GM18519 (cell line): ENCODE measurements around the gene POLR3H.

Experiments
- ATAC-seq: cut with Tn5 transposase; IDR thresholded peaks from one replicate; pipeline ENCODE4 v1.9.1; 2021; ENCODE audit warnings: mild to moderate bottlenecking, moderate library complexity; ENCODE audit not compliant: unreplicated experiment, low FRiP score

POLR3H gene

DNA sequence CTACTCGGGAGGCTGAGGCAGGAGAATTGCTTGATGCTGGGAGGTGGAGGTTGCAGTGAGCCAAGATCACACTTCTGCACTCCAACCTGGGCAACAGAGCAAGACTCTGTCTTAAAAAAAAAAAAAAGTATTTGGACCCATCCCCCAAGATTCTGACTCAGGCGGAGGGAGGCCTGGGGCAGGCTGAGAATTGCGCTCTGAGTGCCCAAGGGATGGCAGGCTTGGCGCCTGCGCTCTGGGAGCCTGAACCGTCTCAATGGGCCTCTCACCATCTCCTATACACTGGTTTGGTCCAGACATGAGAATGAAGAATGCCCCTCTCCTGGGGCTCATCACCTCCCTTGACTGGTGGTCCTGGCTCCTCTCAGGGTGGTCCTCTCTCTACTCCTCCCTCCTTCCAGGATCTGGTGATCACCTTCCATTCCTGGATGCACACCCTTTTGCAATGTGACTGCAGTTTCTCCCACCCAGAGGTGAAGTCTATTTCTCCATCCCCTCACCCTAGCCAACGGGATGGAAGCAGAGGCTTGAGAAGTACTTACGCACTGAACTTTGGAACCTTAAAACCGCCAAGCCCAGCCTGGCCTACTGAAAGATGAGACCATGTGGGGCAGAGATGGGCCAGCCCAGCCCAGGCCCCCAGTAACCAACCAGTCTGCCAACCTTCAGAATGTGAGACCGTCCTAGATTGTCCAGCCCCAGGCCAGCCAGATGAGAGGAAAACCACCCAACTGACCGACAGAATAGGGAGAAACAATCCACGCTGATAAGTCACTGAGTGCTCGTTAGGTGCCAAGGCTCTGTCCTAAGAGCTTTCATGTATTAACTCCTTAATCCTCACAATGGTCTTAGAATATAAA, 4.9 kb downstream of the POLR3H start:
- ATAC-seq: no peak

DNA sequence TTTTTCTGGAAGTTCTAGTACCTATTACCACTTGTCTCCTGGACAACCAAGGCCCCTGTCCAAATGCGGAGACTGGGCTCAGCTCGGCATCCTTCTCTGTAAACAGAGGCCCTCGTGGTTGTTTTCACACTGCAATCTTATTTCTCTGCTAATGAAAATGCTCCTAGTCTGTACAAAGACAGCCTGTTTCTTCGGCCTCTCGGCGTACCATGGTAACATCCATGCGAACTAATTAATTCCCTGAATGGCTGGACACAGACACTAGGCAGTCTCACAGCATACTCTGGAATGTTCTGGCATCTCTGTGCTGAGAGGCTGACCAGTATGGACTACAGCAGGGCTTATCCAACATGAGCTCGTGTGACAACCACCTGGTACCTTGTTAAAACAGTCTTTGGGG, 5.7 kb downstream of the POLR3H start:
- no peak for ATAC-seq

DNA sequence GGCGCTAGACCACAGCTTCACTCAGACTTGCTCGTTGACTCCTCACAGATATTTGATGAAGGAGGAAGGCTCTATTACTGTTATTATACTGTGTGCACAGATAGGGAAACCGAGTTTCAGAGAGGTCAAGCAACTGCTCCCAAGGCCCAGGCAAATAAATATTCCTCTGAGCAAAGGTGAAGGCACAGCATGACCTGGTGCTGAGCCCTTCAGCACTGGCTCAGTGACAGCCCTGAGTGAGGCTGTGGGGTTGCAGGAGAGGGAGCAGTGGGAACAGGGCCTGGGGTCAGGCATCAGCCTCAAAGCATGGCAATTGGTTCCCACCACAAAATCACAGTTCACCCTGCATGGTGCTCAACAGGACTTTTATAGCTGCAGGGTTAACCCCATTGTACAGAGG, 7.1 kb downstream of the POLR3H start:
- no peak for ATAC-seq

DNA sequence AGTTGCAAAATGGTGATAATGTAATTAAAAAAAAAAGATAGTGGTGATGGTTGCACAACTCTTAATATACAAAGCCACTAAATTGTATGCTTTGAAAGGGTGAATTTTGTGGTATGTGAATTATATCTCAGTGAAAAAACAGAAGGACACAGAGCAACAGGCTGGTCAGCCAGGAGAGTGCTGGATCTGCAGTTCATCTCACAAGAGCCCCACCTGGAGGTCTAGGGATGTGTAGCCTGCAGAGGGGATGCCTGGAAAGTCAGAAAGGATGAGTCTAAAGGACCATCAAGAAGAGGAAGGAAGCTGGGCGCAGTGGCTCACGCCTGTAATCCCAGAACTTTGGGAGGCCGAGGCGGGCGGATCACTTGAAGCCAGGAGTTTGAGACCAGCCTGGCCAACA, 9.0 kb downstream of the POLR3H start:
- no peak for ATAC-seq

DNA sequence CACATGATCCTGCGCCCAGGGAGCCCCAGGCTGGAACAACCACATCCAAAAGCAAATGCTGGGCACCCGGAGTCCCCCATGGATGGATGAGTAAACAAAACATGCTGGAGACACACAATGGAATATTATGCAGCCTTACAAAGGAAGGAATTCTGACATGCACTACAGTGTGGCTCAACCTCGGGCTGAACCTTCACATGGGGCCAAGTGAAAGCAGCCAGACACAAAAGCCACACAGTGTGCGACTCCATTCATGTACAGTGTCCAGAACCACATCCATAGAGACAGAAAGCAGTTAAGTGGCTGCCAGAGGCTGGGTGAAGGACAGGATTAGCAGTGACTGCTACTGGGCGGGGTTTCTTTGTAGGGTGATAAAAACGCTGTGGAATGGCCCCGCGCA, 10.1 kb downstream of the POLR3H start:
- no peak for ATAC-seq

DNA sequence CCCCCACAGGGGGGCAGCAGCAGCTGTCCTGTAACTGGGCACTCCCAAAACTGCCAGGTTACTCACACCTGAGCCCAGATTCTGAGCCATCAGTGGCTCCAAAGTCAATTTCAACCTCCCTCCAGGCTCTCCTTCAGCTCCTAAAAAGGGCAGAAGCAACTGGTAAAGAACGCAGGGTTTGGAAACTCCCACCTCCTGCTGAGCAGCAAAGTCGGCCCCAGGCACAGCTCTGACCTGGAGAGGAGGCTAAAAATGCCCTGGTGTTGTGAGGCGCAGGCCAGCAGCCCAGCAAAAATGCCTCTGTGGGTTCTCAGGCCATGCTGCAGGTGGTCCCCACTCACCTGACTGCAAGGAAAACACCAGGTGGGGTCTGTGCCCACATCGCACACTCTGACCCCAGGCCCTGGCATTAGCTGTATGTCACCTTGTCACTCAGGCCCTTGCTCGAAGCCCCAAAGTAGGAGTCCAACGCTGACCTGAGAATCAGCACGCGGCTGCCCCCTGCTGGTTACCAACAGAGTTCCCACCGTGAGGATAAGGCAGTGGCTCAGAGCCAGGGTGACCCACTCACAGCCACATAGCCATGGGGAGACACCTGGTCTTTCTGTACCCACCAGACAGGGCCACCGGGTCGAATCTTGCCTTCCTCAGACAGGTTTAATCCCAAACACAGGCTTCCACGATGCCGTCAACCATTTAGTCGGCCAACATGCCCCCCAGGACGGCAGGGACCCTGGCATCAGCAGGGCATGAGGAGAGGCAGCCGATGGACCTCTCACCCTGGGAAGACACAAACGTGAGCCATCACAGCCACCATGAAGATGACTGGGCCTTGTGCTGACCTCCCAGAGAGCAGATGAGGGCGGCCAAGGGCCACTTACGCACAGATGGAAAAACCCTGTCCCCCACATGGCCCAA, 11.1 kb downstream of the POLR3H start:
- ATAC-seq: no peak

DNA sequence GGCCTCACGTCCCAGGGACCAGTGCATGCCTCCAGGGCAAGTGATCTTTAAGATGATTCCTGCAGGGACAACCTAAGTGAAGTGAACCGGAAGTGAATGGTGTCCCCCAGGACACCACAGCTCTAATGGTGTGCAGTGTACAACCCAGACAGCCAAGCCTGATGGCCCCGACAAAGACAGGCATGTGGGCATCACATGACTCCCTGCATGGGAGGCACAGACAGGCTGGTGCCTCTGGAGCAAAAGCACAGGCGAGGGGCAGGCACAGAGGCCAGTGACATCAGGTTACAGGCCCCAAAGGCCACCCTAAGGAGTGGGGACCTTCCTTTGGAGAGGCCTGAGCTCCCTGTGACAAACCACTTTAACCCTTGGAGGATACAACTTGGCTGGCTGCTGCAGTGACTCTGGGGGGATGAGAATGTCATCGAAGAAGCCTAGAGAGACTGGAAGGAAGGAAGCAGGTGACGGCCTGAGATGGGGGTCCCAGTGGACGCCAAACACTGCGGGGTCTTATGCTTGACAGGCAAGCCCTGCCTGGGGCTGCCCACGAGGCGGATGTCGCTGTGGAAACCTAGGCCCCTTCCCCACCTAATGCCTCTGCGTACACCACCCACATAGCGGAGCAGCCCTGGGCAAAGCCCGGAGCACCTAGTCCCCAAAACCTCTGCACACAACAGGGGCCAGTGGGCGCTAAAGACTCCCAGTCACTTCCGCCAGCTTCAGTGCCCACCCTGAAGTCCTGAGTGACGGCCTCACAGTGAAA, 12.4 kb downstream of the POLR3H start:
- no peak for ATAC-seq

DNA sequence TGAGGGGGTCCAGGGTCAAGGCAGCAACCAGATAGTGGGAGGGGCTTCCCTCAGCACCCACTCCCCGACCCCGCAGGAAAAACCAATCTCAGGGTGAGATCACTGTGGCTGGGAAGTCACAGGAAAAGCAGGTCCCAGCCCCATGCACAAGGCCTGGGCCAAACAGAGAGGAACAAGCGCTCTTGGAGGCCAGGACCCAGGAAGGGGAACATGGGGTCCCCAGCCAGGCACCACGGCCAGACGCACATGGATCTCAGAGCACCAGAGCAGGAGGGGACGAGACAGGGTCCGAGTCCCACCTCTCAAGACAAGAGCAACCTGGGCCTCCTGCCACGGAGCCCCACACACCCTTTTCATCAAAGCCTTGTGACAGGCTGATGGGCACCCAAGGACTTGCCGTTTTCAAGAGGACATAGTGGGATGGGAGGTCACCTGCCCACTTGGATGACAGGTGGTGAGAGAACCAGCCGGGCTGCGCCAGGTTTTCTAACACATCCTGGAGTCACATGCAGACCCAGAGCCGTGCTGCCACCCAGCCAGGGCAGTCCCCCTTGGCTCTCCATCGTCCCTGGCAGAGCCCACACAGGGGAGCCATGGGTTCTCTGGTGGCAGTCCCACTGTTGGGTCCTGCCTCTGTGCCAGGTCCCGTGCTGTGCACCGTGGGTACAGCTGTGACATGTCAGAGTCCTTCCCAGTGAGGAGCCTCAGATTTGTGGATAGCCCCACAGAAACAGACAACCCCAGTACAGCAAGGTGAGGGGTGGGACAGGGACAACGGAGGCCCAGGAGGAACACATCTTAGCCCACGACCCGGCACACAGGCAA, 13.2 kb downstream of the POLR3H start:
- ATAC-seq: no peak

DNA sequence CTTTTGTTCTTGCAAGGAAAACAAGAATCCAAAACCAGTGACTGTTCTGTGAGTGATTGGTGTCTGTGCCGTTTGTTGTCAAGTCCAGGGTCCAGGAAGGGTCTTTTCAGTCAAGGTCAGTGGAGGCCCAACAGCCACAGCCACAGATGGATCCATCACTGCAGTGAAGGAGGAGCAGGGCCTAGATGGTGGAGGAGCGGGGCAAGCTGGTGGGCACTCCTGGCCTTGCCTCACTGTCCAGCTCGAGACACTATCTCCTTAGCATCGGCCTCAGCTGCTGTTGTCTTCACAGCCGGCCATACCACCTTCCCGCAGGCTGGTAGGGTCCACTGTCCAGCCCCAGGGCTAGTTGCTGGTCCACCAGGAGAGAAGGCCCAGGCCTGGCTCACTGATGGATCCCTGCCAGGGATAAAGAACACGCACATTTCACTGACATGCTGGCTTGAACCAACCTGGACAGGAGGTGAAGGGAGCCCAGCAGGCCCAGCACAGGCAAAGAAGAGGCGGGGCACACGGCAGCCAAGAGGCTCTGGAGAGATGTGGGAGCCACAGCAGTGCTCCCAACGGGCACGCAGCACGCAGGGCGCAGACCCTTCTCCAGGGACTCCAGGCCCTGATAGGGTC, 15.2 kb downstream of the POLR3H start:
- ATAC-seq: no peak

DNA sequence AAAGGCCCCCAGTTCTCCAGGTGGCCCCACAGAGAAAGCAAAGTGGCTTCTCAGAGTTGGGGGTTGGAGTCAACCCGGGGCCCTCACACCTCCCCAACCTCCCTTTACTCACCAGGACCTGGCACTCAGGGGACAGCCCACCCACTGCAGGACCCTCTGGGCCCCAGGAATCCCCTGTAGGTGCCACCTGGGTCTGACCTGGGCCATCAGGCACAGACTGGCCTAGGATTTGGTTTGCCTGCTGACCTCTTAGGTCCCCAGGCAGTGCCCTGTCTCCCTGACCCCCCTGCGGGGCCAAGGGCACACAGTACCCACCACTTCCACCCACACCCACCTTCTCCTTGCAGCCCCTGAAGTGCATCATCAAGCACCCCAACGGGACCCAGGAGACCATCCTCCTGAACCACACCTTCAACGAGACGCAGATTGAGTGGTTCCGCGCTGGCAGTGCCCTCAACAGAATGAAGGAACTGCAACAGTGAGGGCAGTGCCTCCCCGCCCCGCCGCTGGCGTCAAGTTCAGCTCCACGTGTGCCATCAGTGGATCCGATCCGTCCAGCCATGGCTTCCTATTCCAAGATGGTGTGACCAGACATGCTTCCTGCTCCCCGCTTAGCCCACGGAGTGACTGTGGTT, 16.0 kb downstream of the POLR3H start:
- no peak for ATAC-seq

DNA sequence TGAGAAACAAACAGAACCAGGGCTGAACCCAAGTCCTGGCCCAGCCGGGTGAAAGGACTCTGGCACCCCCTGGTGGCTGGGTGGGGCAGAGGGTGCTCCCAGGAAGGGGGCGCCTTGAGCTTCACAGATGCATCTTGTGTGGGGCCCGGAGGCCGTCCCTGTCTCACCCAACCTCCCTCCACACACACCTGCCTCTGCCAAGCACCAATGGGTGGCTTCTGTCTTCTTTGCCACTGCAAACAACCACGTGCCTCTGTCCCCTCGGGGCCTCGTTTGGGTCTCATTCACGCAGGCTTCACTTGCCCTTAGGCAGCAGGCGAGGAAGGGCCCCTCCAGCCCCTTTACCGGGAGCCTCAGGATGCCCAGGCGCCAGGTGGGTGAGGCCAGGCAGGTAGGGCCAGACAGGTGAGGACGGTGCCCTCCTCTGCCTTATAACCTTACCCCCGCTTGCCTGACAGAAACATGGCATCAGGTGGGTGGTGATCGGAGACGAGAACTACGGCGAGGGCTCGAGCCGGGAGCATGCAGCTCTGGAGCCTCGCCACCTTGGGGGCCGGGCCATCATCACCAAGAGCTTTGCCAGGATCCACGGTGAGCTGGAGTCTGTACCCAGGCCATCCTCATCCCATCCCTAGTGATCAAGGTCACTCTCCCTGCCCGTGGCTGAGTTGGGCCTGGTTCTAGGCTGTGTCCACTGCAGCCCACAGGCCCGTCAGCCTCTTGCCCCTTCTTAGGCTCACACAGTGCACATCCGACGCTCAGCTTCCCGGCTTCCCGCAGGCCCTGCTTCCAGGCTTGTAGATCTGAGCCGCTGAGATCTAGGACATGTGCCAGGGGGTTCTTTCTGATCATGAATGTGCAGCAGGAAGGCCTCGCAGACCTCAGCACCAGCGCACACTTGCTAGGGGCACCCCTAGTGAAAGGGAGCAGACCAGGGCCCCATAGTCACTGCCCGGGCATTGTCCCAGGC, 17.2 kb downstream of the POLR3H start:
- ATAC-seq: no peak

DNA sequence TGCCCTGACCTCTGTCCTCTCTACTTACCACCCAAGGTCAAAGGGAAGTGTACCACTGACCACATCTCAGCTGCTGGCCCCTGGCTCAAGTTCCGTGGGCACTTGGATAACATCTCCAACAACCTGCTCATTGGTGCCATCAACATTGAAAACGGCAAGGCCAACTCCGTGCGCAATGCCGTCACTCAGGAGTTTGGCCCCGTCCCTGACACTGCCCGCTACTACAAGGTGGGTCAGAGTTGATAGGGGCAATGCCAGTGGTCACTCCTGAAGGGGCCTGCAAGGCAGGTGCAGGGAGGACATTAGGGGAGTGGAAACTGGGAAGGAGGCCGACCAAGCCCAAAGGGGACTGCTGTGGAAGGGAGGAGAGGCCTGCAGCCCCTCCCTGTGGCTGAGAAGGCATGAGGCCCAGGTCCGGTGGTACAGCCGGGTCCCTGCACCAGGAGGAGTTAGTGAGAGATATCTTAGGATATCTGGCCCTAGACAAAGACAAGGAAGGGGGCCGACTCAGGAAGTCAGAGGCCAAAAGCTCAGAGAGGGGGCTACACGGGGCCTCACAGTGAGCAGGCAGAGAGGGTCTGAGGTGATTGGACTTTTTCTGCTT, 17.9 kb downstream of the POLR3H start:
- ATAC-seq: no peak

DNA sequence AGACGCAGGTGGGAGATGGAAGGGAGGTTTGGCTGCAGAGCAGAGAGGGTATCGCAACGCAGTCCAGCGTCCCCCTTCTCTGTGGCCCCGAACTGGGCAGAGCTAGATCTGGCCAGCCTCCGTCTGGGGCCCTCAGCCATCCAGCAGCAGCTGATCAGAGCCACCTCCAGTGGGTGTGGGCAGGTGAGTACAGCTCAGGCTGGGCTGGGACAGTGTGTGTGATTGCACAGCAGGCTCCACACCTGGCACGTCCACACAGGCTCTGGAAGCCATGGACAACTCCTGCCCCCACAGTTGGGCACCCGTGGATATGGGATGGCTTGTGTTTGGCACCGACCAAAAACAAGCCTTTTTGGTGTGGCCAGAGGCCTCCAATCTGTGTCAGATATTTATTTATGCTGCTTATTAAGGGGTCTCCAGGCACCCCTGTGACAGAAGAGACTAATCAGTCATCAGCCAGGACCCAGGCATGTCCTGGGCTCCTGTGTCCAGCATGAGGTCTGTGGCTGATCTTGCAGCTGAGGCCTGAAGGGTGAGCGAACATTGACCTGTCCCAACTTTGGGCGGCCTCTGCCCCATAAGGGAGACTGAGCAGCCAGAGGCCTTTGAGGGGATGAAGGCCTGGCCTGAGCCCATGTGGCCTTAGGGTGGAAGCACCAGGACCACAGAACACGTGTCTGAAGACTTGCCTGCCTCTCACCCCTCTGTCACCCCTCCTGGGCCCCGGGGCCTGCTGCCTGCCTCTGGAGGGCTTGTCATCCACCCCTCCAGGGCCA, 18.6 kb downstream of the POLR3H start:
- ATAC-seq: no peak

DNA sequence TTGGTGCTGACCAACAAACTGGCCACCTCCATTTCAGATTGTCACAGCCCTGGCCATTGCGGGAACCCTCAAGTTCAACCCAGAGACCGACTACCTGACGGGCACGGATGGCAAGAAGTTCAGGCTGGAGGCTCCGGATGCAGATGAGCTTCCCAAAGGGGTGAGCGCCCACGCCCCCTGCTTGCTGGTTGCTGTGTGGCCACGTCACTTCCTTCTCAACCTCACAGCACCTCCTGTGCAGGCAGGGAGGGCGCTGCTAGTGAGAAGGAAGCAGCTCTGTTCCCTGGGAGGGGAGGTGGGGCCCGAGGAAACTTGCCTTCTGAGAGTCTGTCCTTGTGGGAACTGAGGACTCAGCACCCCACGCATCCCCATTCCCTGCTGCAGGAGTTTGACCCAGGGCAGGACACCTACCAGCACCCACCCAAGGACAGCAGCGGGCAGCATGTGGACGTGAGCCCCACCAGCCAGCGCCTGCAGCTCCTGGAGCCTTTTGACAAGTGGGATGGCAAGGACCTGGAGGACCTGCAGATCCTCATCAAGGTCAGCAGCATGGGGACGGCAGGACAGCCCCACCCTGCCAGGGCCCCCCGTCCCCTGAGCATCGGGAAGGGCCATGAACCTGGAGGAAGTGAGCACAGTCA, 19.3 kb downstream of the POLR3H start:
- no peak for ATAC-seq

DNA sequence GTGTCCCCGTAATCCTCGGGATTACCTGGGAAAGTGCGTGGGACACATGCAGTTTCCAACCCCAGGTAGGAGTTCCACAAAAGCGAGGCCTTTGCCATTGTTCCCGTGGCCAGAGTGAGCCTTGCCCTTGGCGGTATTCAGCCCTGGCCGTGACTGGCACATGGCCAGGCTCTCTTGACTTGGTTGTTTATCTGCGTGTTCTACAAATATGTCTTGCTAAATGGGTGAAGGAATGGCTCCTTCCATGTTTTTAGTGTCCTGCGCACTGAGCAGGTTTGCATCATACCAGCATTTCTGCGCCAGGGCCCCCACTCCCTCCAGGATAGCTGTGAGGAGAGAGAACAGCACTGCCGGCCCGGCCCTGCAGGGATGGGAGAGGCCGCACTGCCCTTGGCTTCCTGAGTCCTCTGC, 20.0 kb downstream of the POLR3H start:
- ATAC-seq: no peak

DNA sequence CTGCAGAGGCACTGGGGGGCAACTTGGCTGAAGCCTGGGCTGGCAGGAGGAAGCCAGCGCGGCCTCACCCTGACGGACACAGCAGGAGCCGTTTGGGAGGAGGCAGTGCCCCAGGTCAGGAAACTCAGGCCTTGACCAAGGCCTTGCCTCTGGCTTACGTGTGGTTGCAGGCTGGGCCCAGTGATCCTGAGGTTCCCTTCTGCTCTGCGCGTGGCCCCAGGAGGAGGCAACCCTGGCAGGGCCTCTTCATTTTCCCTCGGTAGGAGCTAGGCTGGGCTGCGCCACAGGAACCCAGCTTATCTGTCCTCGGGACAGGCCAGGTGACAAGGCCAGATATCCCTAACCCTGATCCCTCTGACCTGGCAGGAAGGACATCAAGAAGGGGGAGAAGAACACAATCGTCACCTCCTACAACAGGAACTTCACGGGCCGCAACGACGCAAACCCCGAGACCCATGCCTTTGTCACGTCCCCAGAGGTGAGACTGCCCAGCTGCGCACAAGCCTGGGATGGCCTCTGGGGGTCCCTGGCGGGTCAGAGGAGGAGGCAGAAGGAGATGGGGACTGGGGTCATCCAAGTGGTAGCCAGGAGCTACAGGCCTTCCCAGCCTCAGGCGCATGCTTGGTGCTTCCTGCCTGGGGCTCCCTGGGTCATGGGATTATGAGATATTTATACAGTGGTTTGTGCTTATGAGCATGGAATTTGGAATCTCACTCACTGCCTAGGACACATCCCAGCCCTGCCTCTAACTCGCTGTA, 20.6 kb downstream of the POLR3H start:
- ATAC-seq: no peak
